ENCODE measurements around the gene NMRAL1.

- TF ChIP-seq, protein P1, sequence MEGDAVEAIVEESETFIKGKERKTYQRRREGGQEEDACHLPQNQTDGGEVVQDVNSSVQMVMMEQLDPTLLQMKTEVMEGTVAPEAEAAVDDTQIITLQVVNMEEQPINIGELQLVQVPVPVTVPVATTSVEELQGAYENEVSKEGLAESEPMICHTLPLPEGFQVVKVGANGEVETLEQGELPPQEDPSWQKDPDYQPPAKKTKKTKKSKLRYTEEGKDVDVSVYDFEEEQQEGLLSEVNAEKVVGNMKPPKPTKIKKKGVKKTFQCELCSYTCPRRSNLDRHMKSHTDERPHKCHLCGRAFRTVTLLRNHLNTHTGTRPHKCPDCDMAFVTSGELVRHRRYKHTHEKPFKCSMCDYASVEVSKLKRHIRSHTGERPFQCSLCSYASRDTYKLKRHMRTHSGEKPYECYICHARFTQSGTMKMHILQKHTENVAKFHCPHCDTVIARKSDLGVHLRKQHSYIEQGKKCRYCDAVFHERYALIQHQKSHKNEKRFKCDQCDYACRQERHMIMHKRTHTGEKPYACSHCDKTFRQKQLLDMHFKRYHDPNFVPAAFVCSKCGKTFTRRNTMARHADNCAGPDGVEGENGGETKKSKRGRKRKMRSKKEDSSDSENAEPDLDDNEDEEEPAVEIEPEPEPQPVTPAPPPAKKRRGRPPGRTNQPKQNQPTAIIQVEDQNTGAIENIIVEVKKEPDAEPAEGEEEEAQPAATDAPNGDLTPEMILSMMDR (IDR thresholded peaks at IDR 0.05), result no peak
- TF ChIP-seq POLR2AphosphoS5 (IDR thresholded peaks at IDR 0.05), result no peak
Measured at GRCh38 chr16:4433228-4433627, 41.2 kb downstream of the NMRAL1 start.

Measured in upper lobe of left lung (tissue), 4 donors.